DOHH2 (cell line): ENCODE data around the gene TSHZ2.

ENCODE experiments used
- H3F3A ChIP-seq: fragments of 200-600 bp; sonication (generic), shearing (Covaris generic); 2 replicates; pipeline ENCODE4 v1.6.0; 2016; ENCODE audit warnings: antibody characterized with exemption, mild to moderate bottlenecking; ENCODE audit not compliant: control insufficient read depth, insufficient read depth
- H3K27ac ChIP-seq: fragments of 200-600 bp; sonication (generic); 2 replicates; pipeline ENCODE4 v1.5.1; 2014; ENCODE audit warnings: low read depth, mild to moderate bottlenecking, low read length, moderate library complexity
- H3K27me3 ChIP-seq: fragments of 200-600 bp; sonication (generic); 2 replicates; pipeline ENCODE4 v1.6.1; 2014; ENCODE audit warnings: mild to moderate bottlenecking, low read length, mixed read lengths; ENCODE audit not compliant: control insufficient read depth
- H3K36me3 ChIP-seq: fragments of 200-600 bp; sonication (generic); 2 replicates; pipeline ENCODE4 v1.6.1; 2014; ENCODE audit warnings: mild to moderate bottlenecking, low read length, moderate library complexity, mixed read lengths; ENCODE audit not compliant: control insufficient read depth
- H3K4me1 ChIP-seq: fragments of 200-600 bp; sonication (generic); 2 replicates; pipeline ENCODE4 v1.6.1; 2014; ENCODE audit warnings: mild to moderate bottlenecking, low read length, mixed read lengths; ENCODE audit not compliant: control insufficient read depth
- H3K4me2 ChIP-seq: fragments of 200-600 bp; sonication (generic); 2 replicates; pipeline ENCODE4 v1.6.0; 2014; ENCODE audit warnings: mild to moderate bottlenecking, low read length, moderate library complexity
- H3K4me3 ChIP-seq: fragments of 200-600 bp; sonication (generic); 2 replicates; pipeline ENCODE4 v1.5.1; 2014; ENCODE audit warnings: mild to moderate bottlenecking, low read length, mixed read lengths
- H3K79me2 ChIP-seq: fragments of 200-600 bp; sonication (generic); 2 replicates; pipeline ENCODE4 v1.6.1; 2014; ENCODE audit warnings: mild to moderate bottlenecking, low read length, mixed read lengths; ENCODE audit not compliant: control insufficient read depth
- H3K9me2 ChIP-seq: fragments of 200-600 bp; sonication (generic); replicated peaks from 2 replicates; pipeline ENCODE4 v1.6.1; 2014; ENCODE audit warnings: mild to moderate bottlenecking, low read length, mixed read lengths; ENCODE audit not compliant: control insufficient read depth
- H3K9me3 ChIP-seq: fragments of 200-600 bp; sonication (generic); 2 replicates; pipeline ENCODE4 v1.6.1; 2014; ENCODE audit warnings: antibody characterized with exemption, low read length, mixed read lengths; ENCODE audit not compliant: control insufficient read depth, insufficient read depth
- H4K20me1 ChIP-seq: fragments of 200-600 bp; sonication (generic); 2 replicates; pipeline ENCODE4 v1.6.0; 2014; ENCODE audit warnings: low read depth, mild to moderate bottlenecking, antibody characterized with exemption, low read length, moderate library complexity; ENCODE audit not compliant: control insufficient read depth, insufficient read depth
- EZH2phosphoT487 ChIP-seq: fragments of 200-600 bp; sonication (generic); IDR thresholded peaks from 2 replicates; pipeline ENCODE4 v1.6.1; 2017; ENCODE audit warnings: borderline replicate concordance, mild to moderate bottlenecking, antibody characterized with exemption, low read length, moderate library complexity, mixed read lengths
- TF ChIP-seq, protein P1 (sequence below): fragments of 200-600 bp; sonication (generic); IDR thresholded peaks from one replicate; pipeline ENCODE4 v1.5.1; 2014; ENCODE audit warnings: antibody characterized with exemption, mild to moderate bottlenecking, low read depth, low read length; ENCODE audit not compliant: poor library complexity, severe bottlenecking

Gene TSHZ2

GRCh38 chr20:53222416-53222815, 250.3 kb downstream of the TSHZ2 start:
- H3K9me3 ChIP-seq: no peaks in the 10 kb centered on the region
- no peak for TF ChIP-seq EZH2phosphoT487
- TF ChIP-seq, protein P1, sequence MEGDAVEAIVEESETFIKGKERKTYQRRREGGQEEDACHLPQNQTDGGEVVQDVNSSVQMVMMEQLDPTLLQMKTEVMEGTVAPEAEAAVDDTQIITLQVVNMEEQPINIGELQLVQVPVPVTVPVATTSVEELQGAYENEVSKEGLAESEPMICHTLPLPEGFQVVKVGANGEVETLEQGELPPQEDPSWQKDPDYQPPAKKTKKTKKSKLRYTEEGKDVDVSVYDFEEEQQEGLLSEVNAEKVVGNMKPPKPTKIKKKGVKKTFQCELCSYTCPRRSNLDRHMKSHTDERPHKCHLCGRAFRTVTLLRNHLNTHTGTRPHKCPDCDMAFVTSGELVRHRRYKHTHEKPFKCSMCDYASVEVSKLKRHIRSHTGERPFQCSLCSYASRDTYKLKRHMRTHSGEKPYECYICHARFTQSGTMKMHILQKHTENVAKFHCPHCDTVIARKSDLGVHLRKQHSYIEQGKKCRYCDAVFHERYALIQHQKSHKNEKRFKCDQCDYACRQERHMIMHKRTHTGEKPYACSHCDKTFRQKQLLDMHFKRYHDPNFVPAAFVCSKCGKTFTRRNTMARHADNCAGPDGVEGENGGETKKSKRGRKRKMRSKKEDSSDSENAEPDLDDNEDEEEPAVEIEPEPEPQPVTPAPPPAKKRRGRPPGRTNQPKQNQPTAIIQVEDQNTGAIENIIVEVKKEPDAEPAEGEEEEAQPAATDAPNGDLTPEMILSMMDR: no peak
- no peak overlapping the region for H3K27ac ChIP-seq
- no peaks in the 10 kb centered on the region for H3K79me2 ChIP-seq
- H3F3A ChIP-seq: no peaks in the 10 kb centered on the region
- no peaks in the 10 kb centered on the region for H3K36me3 ChIP-seq
- no peaks in the 10 kb centered on the region for H4K20me1 ChIP-seq
- no peaks in the 10 kb centered on the region for H3K9me2 ChIP-seq
- H3K4me1 ChIP-seq: peaks cover 15% of the 10 kb centered on the region
- no peak overlapping the region for H3K4me3 ChIP-seq
- no peaks in the 10 kb centered on the region; the same call in 1 of the 2 replicates for H3K27me3 ChIP-seq
- no peak overlapping the region for H3K4me2 ChIP-seq

DNA sequence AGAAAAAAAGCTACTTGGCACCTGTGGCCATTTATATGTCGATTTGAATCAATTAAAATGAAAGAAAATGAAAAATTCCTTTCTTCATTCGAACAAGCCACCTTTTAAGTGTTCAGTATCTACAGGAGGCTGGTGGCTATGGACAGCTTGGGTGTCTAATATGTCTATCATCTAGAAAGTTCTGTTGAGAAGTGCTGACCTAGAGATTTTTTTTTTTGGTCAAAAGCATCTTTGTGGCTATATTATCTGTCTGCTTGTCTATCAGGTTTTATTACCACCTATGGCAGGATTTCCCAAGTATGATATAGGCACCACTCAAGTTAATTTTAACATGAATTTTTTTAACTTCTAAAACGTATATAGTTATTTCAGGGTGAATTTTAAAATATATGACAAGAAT, 250.8 kb downstream of the TSHZ2 start:
- Histone ChIP-seq H3K4me2 (no peak overlapping the region), H3K27me3 (no peaks in the 10 kb centered on the region; the same call in 1 of the 2 replicates), H3K79me2 (no peaks in the 10 kb centered on the region), H3K36me3 (no peaks in the 10 kb centered on the region), H3F3A (no peaks in the 10 kb centered on the region), H3K4me3 (no peak overlapping the region), H3K4me1 (peaks cover 18% of the 10 kb centered on the region), H4K20me1 (no peaks in the 10 kb centered on the region), H3K9me3 (no peaks in the 10 kb centered on the region), H3K27ac (no peak overlapping the region), H3K9me2 (no peaks in the 10 kb centered on the region)
- TF ChIP-seq EZH2phosphoT487: no peak
- TF ChIP-seq, protein P1: no peak

GRCh38 chr20:53223626-53224172, 251.5 kb downstream of the TSHZ2 start:
- TF ChIP-seq, protein P1: no peak
- TF ChIP-seq EZH2phosphoT487: no peak
- no peaks in the 10 kb centered on the region; the same call in 1 of the 2 replicates for H3K27me3 ChIP-seq
- H3K9me3 ChIP-seq: no peaks in the 10 kb centered on the region
- peaks cover 18% of the 10 kb centered on the region for H3K4me1 ChIP-seq
- no peak overlapping the region for H3K4me2 ChIP-seq
- H3K36me3 ChIP-seq: no peaks in the 10 kb centered on the region
- H3K79me2 ChIP-seq: no peaks in the 10 kb centered on the region
- H3F3A ChIP-seq: no peaks in the 10 kb centered on the region
- H3K9me2 ChIP-seq: no peaks in the 10 kb centered on the region
- no peak overlapping the region for H3K27ac ChIP-seq
- H4K20me1 ChIP-seq: no peaks in the 10 kb centered on the region
- no peak overlapping the region for H3K4me3 ChIP-seq
